Hepatocyte (in vitro differentiated cells): ENCODE data around the gene ZNF423.

Source experiments
- EZH2 ChIP-seq: fragments of 200-600 bp; sonication (generic); IDR thresholded peaks from 2 replicates; pipeline ENCODE4 v1.6.1; 2016; ENCODE audit warnings: antibody characterized with exemption, mild to moderate bottlenecking, borderline replicate concordance
- EZH2phosphoT487 ChIP-seq: fragments of 200-600 bp; sonication (generic); IDR thresholded peaks from one replicate; pipeline ENCODE4 v1.6.1; 2018; ENCODE audit warnings: antibody characterized with exemption, mild to moderate bottlenecking, low read depth, moderate library complexity; ENCODE audit not compliant: unreplicated experiment, severe bottlenecking
- TF ChIP-seq, protein P1 (sequence below): fragments of 200-600 bp; sonication (generic); IDR thresholded peaks from 2 replicates; pipeline ENCODE4 v1.5.1; 2016; ENCODE audit warnings: antibody characterized with exemption, mild to moderate bottlenecking; ENCODE audit not compliant: poor library complexity

DNA sequence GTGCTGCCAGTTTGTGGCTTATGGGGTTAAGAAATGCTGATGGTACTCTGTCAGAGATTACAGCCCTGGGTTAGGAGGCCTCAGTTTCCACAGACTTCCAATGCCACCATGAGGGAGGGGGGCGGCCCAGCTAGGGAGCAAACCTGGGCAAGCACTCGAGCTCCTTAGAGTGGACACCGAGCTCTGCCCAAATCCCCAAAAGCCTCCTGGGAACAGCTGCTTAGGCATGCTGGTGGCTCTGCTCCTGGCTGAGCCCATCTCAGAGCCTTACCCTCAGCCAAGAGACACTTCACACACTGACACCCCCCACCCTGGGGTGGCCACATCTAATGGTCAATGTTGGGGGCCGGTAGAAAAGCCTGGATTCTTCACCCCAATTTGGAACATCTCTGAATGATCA is 416.2 kb downstream of the ZNF423 start:
- TF ChIP-seq, protein P1, sequence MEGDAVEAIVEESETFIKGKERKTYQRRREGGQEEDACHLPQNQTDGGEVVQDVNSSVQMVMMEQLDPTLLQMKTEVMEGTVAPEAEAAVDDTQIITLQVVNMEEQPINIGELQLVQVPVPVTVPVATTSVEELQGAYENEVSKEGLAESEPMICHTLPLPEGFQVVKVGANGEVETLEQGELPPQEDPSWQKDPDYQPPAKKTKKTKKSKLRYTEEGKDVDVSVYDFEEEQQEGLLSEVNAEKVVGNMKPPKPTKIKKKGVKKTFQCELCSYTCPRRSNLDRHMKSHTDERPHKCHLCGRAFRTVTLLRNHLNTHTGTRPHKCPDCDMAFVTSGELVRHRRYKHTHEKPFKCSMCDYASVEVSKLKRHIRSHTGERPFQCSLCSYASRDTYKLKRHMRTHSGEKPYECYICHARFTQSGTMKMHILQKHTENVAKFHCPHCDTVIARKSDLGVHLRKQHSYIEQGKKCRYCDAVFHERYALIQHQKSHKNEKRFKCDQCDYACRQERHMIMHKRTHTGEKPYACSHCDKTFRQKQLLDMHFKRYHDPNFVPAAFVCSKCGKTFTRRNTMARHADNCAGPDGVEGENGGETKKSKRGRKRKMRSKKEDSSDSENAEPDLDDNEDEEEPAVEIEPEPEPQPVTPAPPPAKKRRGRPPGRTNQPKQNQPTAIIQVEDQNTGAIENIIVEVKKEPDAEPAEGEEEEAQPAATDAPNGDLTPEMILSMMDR: no peak
- TF ChIP-seq EZH2phosphoT487 (no peak), EZH2 (no peak)
